ENCODE data around the gene PRPH2. TPM values are rescaled to one million over a fixed set of nuclear protein-coding genes. Genes with fewer than 3 reads are reported as not detected.

PRPH2 gene
- polyA plus RNA-seq, 3 donors = 0.05 TPM; not detected in 2

- Histone ChIP-seq H2AFZ (ENCODE audit: insufficient read depth, low read depth, low read length, poor library complexity, severe bottlenecking) (no peak overlapping the region), H3K27ac (ENCODE audit: low read depth in 1 of 2, low read length in 2 of 2) (no peak overlapping the region), H3K4me2 (replicated peaks; ENCODE audit: extremely low read depth, low read length, poor library complexity, severe bottlenecking) (no peak overlapping the region), H3K9me3 (replicated peaks in 1 of 2; ENCODE audit: control insufficient read depth in 1 of 2, insufficient read depth in 1 of 2, low read length in 2 of 2) (peaks cover 0 to 7% of the 10 kb centered on the region in 2 donors), H3K4me1 (ENCODE audit: control insufficient read depth in 1 of 2, insufficient read depth in 2 of 2, low read length in 2 of 2) (peaks cover 5 to 16% of the 10 kb centered on the region in 2 donors), H3K36me3 (replicated peaks in 1 of 2; ENCODE audit: control insufficient read depth in 1 of 2, insufficient read depth in 2 of 2, low read length in 2 of 2) (no peaks in the 10 kb centered on the region), H3K27me3 (ENCODE audit: control insufficient read depth in 2 of 2, insufficient read depth in 2 of 2, low read length in 2 of 2) (no peaks in the 10 kb centered on the region), H3K4me3 (replicated peaks in 1 of 3; ENCODE audit: low read depth in 2 of 3, low read length in 3 of 3) (no peak overlapping the region), H4K20me1 (ENCODE audit: insufficient read depth, low read length) (no peaks in the 10 kb centered on the region), H3K79me2 (ENCODE audit: insufficient read depth, low read length) (no peaks in the 10 kb centered on the region), H3K9ac (ENCODE audit: insufficient read depth, low read length, poor library complexity, severe bottlenecking) (no peak overlapping the region)
- DNase-seq = no peak
- H3K4me3 Mint-ChIP-seq = no peak overlapping the region
- peaks cover 18% of the 10 kb centered on the region for H3K4me1 Mint-ChIP-seq
- intact Hi-C loops (cut with micrococcal nuclease) = loop anchor here (5.0 to 10.0 kb wide), 2 partner anchors 55 to 67 kb away; partner anchors contain the start of gene BICRAL (in 1 of the 2)
- H3K9me3 Mint-ChIP-seq = peaks cover 0 to 12% (median 4%) of the 10 kb centered on the region in 7 donors
- no peak for TF ChIP-seq CTCF (IDR thresholded peaks at IDR 0.05)
- no CpG with 5 or more reads among the region's 3 CpGs for WGBS (ENCODE audit: insufficient coverage)
- peaks cover 2 to 9% (median 6%) of the 10 kb centered on the region in 3 donors for H3K27me3 Mint-ChIP-seq (ENCODE audit: low read depth in 3 of 3)
- H3K27ac Mint-ChIP-seq = peak overlapping the region in 2 of 7 donors; percentile 18 to 83
- no peaks in the 10 kb centered on the region for H3K36me3 Mint-ChIP-seq
Measured at GRCh38 chr6:42729731-42730130, 7.3 kb upstream of the PRPH2 start.

- WGBS (ENCODE audit: insufficient coverage) = 86% methylated on average over 9 of the region's 22 CpGs
- H3K27me3 Mint-ChIP-seq (ENCODE audit: low read depth in 3 of 3) = peaks cover 2 to 8% (median 7%) of the 10 kb centered on the region in 3 donors
- Histone ChIP-seq H4K20me1 (ENCODE audit: insufficient read depth, low read length) (no peaks in the 10 kb centered on the region), H3K79me2 (ENCODE audit: insufficient read depth, low read length) (no peaks in the 10 kb centered on the region), H3K4me1 (ENCODE audit: control insufficient read depth in 1 of 2, insufficient read depth in 2 of 2, low read length in 2 of 2) (peaks cover 5 to 16% of the 10 kb centered on the region in 2 donors), H2AFZ (ENCODE audit: insufficient read depth, low read depth, low read length, poor library complexity, severe bottlenecking) (peak overlapping the region; percentile 97), H3K36me3 (replicated peaks in 1 of 2; ENCODE audit: control insufficient read depth in 1 of 2, insufficient read depth in 2 of 2, low read length in 2 of 2) (no peaks in the 10 kb centered on the region), H3K27me3 (ENCODE audit: control insufficient read depth in 2 of 2, insufficient read depth in 2 of 2, low read length in 2 of 2) (no peaks in the 10 kb centered on the region), H3K9me3 (replicated peaks in 1 of 2; ENCODE audit: control insufficient read depth in 1 of 2, insufficient read depth in 1 of 2, low read length in 2 of 2) (peaks cover 0 to 7% of the 10 kb centered on the region in 2 donors), H3K4me3 (replicated peaks in 1 of 3; ENCODE audit: low read depth in 2 of 3, low read length in 3 of 3) (peak overlapping the region in 1 of 3 experiments; percentile 77), H3K9ac (ENCODE audit: insufficient read depth, low read length, poor library complexity, severe bottlenecking) (no peak overlapping the region), H3K4me2 (replicated peaks; ENCODE audit: extremely low read depth, low read length, poor library complexity, severe bottlenecking) (peak overlapping the region; percentile 88), H3K27ac (ENCODE audit: low read depth in 1 of 2, low read length in 2 of 2) (no peak overlapping the region)
- no peak for TF ChIP-seq CTCF (IDR thresholded peaks at IDR 0.05)
- H3K36me3 Mint-ChIP-seq = no peaks in the 10 kb centered on the region
- peak overlapping the region; percentile 95 to 99 for H3K4me3 Mint-ChIP-seq
- H3K9me3 Mint-ChIP-seq = peaks cover 0 to 9% (median 4%) of the 10 kb centered on the region in 7 donors
- no peak for DNase-seq
- peaks cover 18% of the 10 kb centered on the region for H3K4me1 Mint-ChIP-seq
- intact Hi-C loops (cut with micrococcal nuclease) = loop anchor here (2.0 to 10.0 kb wide), 3 partner anchors 57 to 67 kb away; partner anchors contain the start of gene BICRAL (in 1 of the 2)
- peak overlapping the region in 1 of 7 donors; percentile 81 for H3K27ac Mint-ChIP-seq
Measured at GRCh38 chr6:42727627-42728026, 5.2 kb upstream of the PRPH2 start.
